Esophagus muscularis mucosa (tissue), 4 donors: Measurements from ENCODE around the gene ATP8B1. TPM values are rescaled to one million over a fixed set of nuclear protein-coding genes. Genes with fewer than 3 reads are reported as not detected.

Experiments used
- DNase-seq: peaks from one replicate; pipeline ENCODE4 v3.0.0-alpha.2; 2017; ENCODE audit errors: extremely low spot score
- H3K27ac ChIP-seq, 4 donors: fragments of 200-600 bp; sonication (generic); replicated peaks in 1 of 4; 1 replicate in 3 of 4; 2 replicates in 1 of 4; pipeline ENCODE4 v1.5.1; 2016 to 2019; ENCODE audit warnings: mild to moderate bottlenecking in 1 of 4
- H3K27me3 ChIP-seq, 4 donors: fragments of 200-600 bp; sonication (generic); one replicate each; pipeline versions ENCODE4 v1.5.1 to v1.6.0; 2016 to 2019
- H3K36me3 ChIP-seq, 4 donors: fragments of 200-600 bp; sonication (generic); one replicate each; pipeline ENCODE4 v1.5.1; 2016 to 2019
- H3K4me1 ChIP-seq, 4 donors: fragments of 200-600 bp; sonication (generic); one replicate each; pipeline ENCODE4 v1.5.1; 2016 to 2019
- H3K4me3 ChIP-seq, 4 donors: fragments of 200-600 bp; sonication (generic); 1 replicate in 2 of 4; 2 replicates in 2 of 4; pipeline ENCODE4 v1.5.1; 2016 to 2019; ENCODE audit warnings: mild to moderate bottlenecking in 4 of 4, moderate library complexity in 1 of 4
- H3K9me3 ChIP-seq, 4 donors: fragments of 200-600 bp; sonication (generic); 1 replicate in 3 of 4; 2 replicates in 1 of 4; pipeline ENCODE4 v1.5.1; 2016 to 2019
- EP300 ChIP-seq: sonication (generic); formaldehyde crosslinking; IDR thresholded peaks from one replicate; pipeline ENCODE4 v1.6.1; 2017; ENCODE audit warnings: antibody characterized with exemption
- POLR2A ChIP-seq: fragments of 450-650 bp; IDR thresholded peaks from one replicate; pipeline ENCODE4 v1.6.1; 2017; ENCODE audit warnings: antibody characterized with exemption, moderate library complexity, mild to moderate bottlenecking, low read depth
- POLR2AphosphoS5 ChIP-seq, 2 donors: sonication (generic); formaldehyde crosslinking; IDR thresholded peaks; one replicate each; pipeline ENCODE4 v1.6.1; 2017; ENCODE audit warnings: antibody characterized with exemption in 2 of 2
- WGBS: methylation state at CpG from one replicate; pipeline ENCODE4 v1.1.5; 2018; 5-methylcytosine and 5-hydroxymethylcytosine counted together
- intact Hi-C: fragments of 100-400 bp; cut with DNase I; formaldehyde crosslinking; loops from one replicate; pipeline ENCODE4 v1.15.1; 2023
- total RNA-seq, 4 donors: library from RNA; depleted of rRNA; stranded (reverse); fragments of >200 nt; gene quantifications; one replicate each; pipeline versions ENCODE4 v1.1.0 to v1.2.1, GENCODE V29; 2016
- TF ChIP-seq, protein P1 (sequence below), 3 experiments: fragments of 200-600 bp in 2 of 3; fragments of 450-650 bp in 1 of 3; sonication (generic) in 2 of 3; IDR thresholded peaks; one replicate each; pipeline ENCODE4 v1.5.1; 2017 to 2019; ENCODE audit warnings: antibody characterized with exemption in 3 of 3, mild to moderate bottlenecking in 2 of 3, moderate library complexity in 1 of 3

Gene ATP8B1
- total RNA-seq, 4 donors from 2014 or later: 18.3 to 21.9 (median 19.6) TPM

GRCh38 chr18:57747809-57748680 is 55.1 kb downstream of the ATP8B1 start:
- no peaks in the 10 kb centered on the region for H3K9me3 ChIP-seq
- 80% methylated on average over 5 of the region's 5 CpGs for WGBS
- no peaks in the 10 kb centered on the region for H3K36me3 ChIP-seq
- intact Hi-C loops: no loop called here
- peak overlapping the region in 2 of 4 donors; percentile 42 to 50 for H3K27ac ChIP-seq
- no peak for DNase-seq
- H3K27me3 ChIP-seq: no peaks in the 10 kb centered on the region
- peaks cover 32 to 55% (median 44%) of the 10 kb centered on the region in 4 donors for H3K4me1 ChIP-seq
- H3K4me3 ChIP-seq: no peak overlapping the region
- TF ChIP-seq POLR2A (no peak), EP300 (no peak), POLR2AphosphoS5 (IDR thresholded peaks at IDR 0.05) (no peak)
- TF ChIP-seq, protein P1, sequence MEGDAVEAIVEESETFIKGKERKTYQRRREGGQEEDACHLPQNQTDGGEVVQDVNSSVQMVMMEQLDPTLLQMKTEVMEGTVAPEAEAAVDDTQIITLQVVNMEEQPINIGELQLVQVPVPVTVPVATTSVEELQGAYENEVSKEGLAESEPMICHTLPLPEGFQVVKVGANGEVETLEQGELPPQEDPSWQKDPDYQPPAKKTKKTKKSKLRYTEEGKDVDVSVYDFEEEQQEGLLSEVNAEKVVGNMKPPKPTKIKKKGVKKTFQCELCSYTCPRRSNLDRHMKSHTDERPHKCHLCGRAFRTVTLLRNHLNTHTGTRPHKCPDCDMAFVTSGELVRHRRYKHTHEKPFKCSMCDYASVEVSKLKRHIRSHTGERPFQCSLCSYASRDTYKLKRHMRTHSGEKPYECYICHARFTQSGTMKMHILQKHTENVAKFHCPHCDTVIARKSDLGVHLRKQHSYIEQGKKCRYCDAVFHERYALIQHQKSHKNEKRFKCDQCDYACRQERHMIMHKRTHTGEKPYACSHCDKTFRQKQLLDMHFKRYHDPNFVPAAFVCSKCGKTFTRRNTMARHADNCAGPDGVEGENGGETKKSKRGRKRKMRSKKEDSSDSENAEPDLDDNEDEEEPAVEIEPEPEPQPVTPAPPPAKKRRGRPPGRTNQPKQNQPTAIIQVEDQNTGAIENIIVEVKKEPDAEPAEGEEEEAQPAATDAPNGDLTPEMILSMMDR (IDR thresholded peaks at IDR 0.05): no peak

GRCh38 chr18:57744211-57744694 is 58.9 kb downstream of the ATP8B1 start:
- no peaks in the 10 kb centered on the region for H3K27me3 ChIP-seq
- no peaks in the 10 kb centered on the region for H3K9me3 ChIP-seq
- H3K4me3 ChIP-seq: no peak overlapping the region
- H3K36me3 ChIP-seq: no peaks in the 10 kb centered on the region
- intact Hi-C loops: no loop called here
- peaks cover 32 to 56% (median 48%) of the 10 kb centered on the region in 4 donors for H3K4me1 ChIP-seq
- WGBS: 28% methylated on average over 5 of the region's 5 CpGs
- TF ChIP-seq, protein P1 (IDR thresholded peaks at IDR 0.05): no peak
- no peak for TF ChIP-seq EP300
- no peak for TF ChIP-seq POLR2A
- TF ChIP-seq POLR2AphosphoS5 (IDR thresholded peaks at IDR 0.05): peak in 1 of 2 donors; percentile 13
- H3K27ac ChIP-seq: peak overlapping the region; percentile 61 to 77 (median 71)
- DNase-seq: no peak

DNA sequence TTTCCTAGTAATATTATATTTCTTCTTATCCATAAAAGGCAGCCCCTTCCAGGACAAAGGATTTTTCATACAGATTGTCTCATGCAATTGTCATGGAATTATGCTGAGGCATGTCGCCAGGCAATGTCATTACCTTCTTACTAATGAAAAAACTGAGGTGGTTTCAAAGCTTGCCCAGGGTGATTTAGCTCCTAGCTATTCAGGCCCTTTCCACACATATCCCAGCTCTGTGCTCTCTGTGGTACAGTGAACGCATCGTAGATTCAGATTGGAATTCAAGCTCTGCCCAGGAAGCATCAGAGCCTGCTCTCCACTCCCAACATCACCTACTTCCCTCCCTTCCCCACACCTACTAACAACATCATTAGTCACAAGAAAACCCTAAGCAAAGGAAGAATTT is 60.1 kb downstream of the ATP8B1 start:
- Histone ChIP-seq H3K27ac (peak overlapping the region; percentile 61 to 77 (median 71)), H3K27me3 (no peaks in the 10 kb centered on the region), H3K9me3 (no peaks in the 10 kb centered on the region), H3K4me3 (no peak overlapping the region), H3K36me3 (no peaks in the 10 kb centered on the region), H3K4me1 (peaks cover 25 to 52% (median 43%) of the 10 kb centered on the region in 4 donors)
- DNase-seq: no peak
- TF ChIP-seq EP300 (no peak), POLR2AphosphoS5 (IDR thresholded peaks at IDR 0.05) (no peak), POLR2A (no peak)
- TF ChIP-seq, protein P1 (IDR thresholded peaks at IDR 0.05): no peak
- intact Hi-C loops: no loop called here
- whole genome bisulfite sequencing: 43% methylated on average over 3 of the region's 3 CpGs

DNA sequence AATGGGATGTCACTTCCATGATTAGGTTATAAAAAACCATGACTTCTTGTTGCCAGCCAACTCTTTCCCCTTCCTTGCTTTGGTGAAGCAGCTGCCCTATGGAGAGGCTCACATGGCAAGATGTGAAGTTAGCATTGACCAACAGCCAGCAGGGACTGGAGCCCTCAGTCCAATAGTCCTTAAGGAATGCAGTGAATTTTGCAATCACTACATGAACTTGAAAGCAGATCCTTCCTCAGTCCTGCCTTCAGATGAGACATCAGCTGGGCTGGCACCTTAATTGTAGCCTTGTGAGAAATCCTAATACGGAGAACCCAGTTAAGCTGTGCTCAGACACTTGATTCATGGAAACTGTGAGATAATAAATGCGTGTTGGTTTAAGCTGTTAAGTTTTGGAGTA is 61.8 kb downstream of the ATP8B1 start:
- intact Hi-C loops: no loop called here
- DNase-seq: no peak
- WGBS: 96% methylated on average over 2 of the region's 2 CpGs
- H3K4me3 ChIP-seq: no peak overlapping the region
- H3K4me1 ChIP-seq: peaks cover 25 to 56% (median 45%) of the 10 kb centered on the region in 4 donors
- no peaks in the 10 kb centered on the region for H3K36me3 ChIP-seq
- H3K27ac ChIP-seq: no peak overlapping the region
- no peaks in the 10 kb centered on the region for H3K9me3 ChIP-seq
- no peak for TF ChIP-seq POLR2A
- no peak for TF ChIP-seq EP300
- no peak for TF ChIP-seq POLR2AphosphoS5 (IDR thresholded peaks at IDR 0.05)
- TF ChIP-seq, protein P1 (IDR thresholded peaks at IDR 0.05): no peak
- no peaks in the 10 kb centered on the region for H3K27me3 ChIP-seq
